GM18861 (cell line): Measurements from ENCODE around the gene MED13L.
"Not testable (repeated sequence)": the region's sequence is repeated elsewhere in the genome, so short reads cannot be mapped to it uniquely, and the experiment has no call there.

Experiments used
- ATAC-seq: cut with Tn5 transposase; IDR thresholded peaks from one replicate; pipeline ENCODE4 v1.9.1; 2021; ENCODE audit not compliant: unreplicated experiment

The MED13L gene

GRCh38 chr12:116303929-116304328 is 26.4 kb upstream of the MED13L start:
- ATAC-seq, result no peak

GRCh38 chr12:116303066-116303465 is 25.6 kb upstream of the MED13L start:
- no peak for ATAC-seq

- ATAC-seq, result no peak
Measured at GRCh38 chr12:116302166-116303058, 24.9 kb upstream of the MED13L start.

GRCh38 chr12:116301621-116302020 is 24.1 kb upstream of the MED13L start:
- no peak for ATAC-seq

DNA sequence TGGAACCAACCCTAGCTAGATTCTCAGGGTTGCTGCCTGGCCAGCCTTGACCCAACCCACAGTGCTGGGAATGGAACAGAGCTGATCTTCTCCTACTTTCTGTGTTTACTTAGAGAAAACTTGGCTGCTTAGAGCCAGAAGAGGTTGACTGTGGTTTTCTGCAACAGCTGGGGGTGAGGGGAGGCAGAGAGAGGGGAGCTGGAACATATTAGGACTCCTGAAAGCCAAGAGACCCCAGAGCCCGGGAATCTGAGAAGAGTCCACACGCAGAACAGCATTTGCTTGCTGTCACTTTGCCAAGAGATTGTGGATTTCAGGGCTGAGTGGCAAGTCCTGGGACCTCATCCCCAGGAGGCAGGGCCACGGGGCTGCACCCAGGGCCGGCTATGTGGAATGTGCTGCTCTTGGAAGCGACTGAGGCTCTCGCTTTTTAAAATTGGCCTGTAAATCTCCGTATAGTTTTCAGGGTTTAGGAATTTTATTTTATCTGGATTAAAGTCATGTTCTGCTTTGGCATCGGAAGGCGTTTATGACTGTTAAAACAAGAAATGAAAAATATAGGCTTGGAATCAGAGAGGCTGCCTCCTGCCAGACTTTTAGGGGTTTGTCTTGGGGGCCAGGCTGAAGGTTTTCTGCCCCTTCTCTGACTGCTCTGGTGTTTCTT is 22.3 kb upstream of the MED13L start:
- no peak for ATAC-seq

- ATAC-seq, result no peak
Measured at GRCh38 chr12:116299064-116299463, 21.6 kb upstream of the MED13L start.

DNA sequence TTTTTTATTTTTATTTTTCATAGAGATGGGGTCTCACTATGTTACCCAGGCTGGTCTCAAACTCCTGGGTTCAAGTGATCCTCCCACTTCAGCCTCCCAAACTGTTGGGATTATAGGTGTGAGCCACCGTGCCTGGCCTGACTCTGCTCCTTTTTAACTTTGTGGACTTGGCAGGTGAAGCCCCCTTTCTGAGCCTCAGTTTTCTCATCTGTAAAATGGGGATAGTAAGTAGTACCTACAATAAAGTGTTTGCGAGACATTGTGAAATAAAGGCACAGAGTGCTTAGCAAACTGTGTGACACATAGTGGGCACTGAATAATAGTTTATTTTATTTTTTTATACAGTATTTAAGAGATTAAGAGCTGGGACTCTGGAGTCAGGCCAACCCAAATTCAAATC is 21.1 kb upstream of the MED13L start:
- ATAC-seq, result no peak

DNA sequence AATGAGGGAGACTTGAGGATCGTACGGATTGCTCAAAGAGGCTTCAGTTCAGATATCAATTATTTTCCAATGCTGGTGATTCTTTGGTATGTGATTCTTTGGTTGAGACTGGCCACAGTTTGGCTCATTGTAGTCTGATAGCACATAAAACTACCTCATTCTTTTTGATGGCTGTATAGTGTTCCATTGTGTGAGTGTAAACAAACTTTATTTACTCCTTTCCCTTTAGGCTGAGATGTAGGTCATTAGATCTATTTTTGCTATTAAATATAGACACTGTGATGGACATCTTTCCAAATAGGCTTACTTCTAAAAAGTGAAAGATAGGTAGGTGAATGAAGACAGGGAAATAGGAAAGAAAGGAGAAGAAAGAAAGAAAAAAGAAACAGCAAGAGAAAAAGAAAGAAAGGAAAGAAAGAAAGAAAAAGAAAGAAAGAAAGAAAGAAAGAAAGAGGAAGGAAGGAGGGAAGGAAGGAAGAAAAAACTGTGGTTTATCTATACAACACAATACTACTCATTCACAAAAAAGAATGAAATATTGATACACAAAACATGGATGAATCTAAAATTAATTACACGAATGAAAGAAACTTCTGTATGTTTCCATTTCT is 19.8 kb upstream of the MED13L start:
- ATAC-seq, result no peak

DNA sequence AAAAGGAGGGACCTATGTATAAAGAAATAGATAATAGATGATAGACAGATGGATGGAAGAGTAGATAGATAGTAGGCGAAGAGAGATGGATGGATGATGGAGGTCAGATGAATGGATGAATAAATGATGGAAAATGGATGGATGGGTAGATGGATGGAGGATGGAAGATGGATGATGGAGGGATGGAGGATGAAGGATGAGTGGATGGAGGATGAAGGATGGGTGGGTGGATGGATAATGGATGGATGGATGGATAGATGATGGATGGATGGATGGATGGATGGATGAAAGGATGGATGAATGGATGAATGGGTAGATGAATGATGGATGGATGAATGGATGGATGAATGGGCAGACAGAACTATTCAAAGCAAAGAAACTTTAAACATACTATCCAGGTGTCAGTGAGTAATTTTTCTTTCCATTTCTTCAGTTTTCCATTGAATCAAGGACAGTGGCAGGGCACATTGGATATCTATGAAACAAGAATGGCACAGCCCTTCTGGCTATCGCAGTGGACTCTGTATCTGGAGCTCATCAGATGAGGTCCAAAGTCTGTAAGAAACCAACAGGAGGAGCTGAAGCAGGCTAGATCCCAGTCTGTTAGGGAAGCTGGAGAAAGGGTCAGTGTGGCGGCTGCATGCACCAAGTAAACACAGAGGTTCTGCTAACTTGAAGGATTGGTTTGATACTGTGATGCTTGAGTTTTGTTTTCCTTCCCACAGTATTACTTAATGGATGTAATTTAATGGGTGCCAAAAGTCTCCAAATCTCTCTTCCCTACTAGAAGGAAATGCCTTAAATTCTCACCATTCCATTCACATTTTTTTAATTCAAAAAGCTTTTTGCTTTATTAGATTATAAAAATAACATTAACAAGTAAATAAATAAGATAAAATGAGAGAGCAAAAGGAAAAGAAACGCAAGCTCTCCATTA is 18.1 kb upstream of the MED13L start:
- no peak for ATAC-seq

DNA sequence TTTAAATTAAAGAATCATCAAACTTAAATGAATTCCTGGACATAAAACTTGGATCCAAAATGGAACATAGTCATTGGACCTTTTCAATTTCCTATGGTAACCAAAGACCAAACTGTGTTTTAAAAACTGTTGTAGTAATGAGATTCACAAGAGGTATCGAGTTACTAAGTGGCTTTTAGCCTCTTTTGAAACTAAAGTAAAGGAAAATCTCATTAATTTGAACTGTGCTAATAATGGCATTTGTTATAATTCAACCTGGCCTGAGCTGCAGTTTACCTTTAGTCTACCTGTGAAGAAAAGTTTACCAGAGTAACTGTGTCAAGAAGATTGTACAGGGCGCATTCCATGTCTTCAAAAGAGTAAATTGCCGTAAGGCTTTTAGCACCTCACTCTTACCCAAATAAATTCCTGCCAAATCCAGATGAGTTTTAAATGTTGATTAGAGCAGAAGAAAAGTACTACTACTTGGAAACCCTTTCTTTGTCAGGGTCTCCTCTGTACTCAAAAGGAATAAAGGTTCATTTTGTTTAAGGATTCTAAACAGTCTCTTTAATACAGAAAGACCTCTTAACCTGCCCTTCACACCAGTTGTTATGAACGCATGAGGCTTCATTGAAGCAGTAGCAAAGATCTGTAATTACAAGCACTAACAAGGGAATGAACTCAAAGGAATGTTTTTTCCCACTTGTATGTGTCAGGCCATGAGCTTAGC is 17.1 kb upstream of the MED13L start:
- no peak for ATAC-seq

GRCh38 chr12:116293687-116294453 is 16.4 kb upstream of the MED13L start:
- no peak for ATAC-seq

GRCh38 chr12:116291218-116291617 is 13.7 kb upstream of the MED13L start:
- ATAC-seq, result no peak

GRCh38 chr12:116288735-116289134 is 11.2 kb upstream of the MED13L start:
- ATAC-seq, result no peak

DNA sequence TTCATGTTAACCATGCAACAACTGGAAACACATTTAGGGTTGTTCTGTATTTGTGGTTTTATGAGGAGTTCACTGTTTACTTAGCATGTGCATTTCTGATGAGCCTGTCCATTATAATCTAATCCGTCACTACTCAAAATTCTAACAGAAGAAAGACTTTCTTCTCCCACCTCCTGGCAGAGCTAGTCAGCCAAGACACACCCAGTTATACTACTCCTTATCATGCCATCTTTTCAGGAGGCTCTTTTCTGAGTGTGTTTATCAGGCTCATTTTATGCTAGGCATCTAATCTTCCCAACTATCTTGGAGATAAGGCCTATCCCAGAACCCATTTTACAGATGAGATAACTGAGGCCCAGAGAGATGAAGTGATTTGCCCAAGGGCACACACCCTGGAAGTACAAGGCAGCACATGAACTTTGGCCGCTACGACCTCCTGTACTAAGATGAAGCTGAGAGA is 10.4 kb upstream of the MED13L start:
- ATAC-seq, result no peak

DNA sequence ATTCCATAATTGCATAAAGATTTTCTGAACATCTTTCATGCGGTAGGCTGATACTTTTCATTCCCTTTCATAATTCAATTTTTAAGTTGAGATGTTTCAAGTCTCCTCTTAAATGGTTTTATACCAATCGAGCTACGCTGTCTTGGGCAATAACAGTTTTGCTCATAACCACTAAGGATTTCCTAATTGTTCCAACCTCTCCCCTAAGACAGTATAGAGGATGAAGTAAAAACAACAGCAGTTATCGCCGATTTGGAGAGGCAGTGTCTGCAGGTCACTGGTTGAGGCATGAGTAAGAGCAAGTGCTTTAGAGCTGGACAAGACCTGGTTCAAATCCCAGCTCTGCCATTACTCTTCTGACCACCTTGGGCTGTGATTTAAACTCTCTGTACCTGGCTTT is 6.9 kb upstream of the MED13L start:
- ATAC-seq, result no peak

- not testable (repeated sequence) for ATAC-seq
Measured at GRCh38 chr12:116283881-116284280, 6.4 kb upstream of the MED13L start.

DNA sequence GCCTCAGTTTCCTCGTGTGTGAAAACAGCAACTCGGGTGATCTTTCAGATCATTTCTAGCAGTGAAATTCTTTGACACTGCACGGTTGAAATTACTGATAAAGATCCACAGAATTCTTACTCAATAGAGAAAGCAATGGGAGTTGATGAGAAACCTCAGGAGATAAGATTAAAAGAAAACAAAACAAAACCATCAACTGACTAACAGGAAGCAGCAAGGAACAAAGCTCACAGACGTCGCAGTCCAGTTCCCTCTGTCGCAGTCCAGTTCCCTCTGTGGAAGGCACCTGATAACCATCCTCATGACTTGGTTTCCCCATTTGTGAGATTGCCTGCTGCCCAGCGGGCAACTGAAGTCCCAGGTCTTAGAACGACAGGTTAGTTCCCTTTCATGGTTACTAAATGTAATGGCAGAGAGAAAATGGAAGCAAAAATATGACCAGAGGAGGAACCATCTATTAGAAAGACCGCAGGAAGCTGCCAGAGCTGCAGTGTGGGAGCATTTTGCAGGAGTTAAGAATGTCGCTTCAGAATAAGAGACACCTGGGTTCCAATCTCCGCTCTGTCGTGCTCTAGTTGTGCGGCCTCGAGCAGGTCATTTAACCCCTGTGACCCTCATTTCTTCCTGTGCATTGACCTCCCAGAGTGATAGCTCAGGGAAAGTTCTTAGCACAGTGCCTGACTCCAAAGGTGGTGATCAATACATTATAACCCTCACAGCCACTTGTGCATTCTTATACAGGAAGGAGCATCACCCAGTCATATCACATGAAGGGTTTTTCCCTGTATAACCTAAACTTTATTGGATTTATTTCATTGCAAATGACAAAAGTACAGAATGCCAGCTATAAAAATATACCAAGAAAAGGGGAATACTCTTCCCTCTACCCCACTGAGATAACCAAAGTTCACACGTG is 5.1 kb upstream of the MED13L start:
- no peak for ATAC-seq

GRCh38 chr12:116280595-116281290 is 3.2 kb upstream of the MED13L start:
- ATAC-seq, result no peak
